GF-D8 (cell line): ENCODE measurements around the gene PIK3R5.
"Not testable (repeated sequence)": the region's sequence is repeated elsewhere in the genome, so short reads cannot be mapped to it uniquely, and the experiment has no call there.

Experiments
- DNase-seq: peaks from one replicate; lab custom pipeline; 2025; lab: John Stamatoyannopoulos, UW

PIK3R5 gene, protein sequence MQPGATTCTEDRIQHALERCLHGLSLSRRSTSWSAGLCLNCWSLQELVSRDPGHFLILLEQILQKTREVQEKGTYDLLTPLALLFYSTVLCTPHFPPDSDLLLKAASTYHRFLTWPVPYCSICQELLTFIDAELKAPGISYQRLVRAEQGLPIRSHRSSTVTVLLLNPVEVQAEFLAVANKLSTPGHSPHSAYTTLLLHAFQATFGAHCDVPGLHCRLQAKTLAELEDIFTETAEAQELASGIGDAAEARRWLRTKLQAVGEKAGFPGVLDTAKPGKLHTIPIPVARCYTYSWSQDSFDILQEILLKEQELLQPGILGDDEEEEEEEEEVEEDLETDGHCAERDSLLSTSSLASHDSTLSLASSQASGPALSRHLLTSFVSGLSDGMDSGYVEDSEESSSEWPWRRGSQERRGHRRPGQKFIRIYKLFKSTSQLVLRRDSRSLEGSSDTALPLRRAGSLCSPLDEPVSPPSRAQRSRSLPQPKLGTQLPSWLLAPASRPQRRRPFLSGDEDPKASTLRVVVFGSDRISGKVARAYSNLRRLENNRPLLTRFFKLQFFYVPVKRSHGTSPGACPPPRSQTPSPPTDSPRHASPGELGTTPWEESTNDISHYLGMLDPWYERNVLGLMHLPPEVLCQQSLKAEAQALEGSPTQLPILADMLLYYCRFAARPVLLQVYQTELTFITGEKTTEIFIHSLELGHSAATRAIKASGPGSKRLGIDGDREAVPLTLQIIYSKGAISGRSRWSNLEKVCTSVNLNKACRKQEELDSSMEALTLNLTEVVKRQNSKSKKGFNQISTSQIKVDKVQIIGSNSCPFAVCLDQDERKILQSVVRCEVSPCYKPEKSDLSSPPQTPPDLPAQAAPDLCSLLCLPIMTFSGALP

GRCh38 chr17:8965394-8966168, at the start of gene PIK3R5:
Gene PIK3R5, minus strand, starts transcription at chr17:8965707. Its CDS starts 54,213 bp downstream, at chr17:8911494.
- DNase-seq: peak; percentile 42

DNA sequence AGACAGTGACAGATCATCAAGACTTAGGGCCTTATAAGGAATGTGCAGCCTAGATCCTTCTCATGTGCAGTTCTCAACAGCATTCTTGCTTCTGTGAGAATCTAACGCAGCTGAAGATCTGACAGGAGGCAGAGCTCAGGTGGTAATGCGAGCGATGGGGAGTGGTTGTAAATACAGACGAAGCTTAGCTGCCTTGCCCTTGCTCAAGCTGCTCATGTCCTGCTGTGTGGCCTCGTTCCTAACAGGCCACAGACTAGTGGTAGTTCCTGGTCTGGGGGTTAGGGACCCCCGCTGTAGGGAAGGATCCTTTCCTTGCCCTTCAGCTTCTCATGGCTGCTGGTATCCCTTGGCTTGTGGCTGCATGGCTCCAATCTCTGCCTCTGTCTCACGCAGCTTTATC, 45.5 kb upstream of the PIK3R5 start:
- DNase-seq: no peak

GRCh38 chr17:9009737-9010136, 44.2 kb upstream of the PIK3R5 start:
- no peak for DNase-seq

- DNase-seq: no peak
Observed at GRCh38 chr17:9009096-9009495, 43.6 kb upstream of the PIK3R5 start.

- no peak for DNase-seq
Observed at GRCh38 chr17:9007052-9007714, 41.7 kb upstream of the PIK3R5 start.

DNA sequence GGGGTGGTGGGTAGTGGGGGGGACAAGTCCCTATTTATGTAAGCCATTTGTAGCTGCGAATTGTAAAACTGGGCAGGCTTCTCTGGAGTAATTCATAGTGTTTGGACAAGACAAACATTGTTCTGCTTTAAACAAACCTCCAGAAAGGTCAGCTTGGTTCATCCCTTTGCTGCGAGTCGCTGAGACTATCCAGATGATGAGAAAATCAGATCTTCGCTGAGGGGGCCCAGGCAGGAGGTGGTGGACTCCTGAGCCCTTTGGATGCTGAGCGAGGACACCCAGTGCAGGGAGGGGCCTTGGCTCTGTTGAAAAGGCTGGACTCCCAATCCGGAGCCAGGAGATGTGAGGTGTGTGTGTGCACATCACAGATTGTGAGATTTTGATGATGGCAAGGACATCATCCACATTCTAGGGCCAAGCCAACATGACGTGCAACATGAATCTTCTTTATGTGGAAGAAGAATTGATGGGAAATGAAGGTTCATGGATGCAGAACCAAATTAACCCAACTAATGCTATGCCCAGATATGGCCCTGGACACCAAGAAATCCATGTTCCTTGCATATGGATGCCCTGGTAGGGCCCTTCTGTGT, 40.8 kb upstream of the PIK3R5 start:
- DNase-seq: no peak

DNA sequence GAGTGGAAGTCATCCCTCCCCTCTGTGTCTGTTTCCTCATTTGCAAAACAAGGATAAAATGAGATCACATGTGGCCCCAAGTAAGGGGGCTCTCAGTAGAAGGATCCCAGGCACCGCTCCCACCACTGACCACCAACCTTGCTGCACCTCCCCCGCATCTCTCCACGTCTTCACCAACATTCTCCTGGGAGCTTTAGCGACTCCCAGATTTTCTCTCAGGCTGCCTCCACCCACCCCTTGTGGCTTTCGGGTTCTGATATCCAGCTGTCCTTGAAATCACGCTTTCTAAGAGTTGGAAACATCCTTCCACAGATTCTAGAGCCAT, 39.4 kb upstream of the PIK3R5 start:
- no peak for DNase-seq

DNA sequence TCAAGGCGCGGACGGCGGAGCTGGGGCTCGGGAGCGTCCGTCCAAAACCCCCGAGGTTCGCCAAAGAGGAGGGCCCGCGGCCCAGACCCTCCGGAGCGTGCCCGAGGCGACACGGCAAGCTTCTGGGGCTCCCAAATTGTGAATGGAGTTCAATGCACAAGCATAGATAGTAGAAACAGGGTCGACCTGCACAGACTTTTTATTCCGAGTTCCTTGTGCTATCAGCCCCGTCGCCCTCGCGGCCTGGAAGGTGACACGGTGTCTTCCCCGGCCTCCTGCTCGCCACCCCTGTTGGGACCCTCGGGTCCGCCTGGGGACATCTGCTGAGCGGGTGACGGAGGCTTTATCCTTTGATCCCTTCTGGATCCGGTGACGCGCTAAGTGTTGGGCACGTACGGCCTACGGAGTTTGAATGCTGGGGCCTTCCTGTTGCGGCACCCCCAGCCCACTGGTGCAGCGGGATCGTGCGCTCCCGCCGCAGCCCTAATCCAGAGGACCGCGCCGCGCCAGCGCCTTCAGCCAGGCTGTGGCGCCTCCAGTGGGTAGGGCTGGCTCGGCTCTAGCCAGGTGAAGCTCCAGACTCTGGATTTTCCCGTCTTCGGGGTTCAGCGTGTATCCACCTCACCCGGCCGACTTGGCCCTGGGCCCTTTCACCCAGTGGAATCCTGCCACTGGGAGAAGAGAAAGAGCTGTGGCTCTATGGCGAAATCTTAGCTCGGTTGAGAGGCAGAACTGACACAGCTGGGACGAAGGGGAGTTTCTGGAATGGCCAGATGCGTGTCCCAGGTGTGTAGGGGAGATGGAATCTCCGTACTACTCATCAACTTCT, 38.8 kb upstream of the PIK3R5 start:
- no peak for DNase-seq

DNA sequence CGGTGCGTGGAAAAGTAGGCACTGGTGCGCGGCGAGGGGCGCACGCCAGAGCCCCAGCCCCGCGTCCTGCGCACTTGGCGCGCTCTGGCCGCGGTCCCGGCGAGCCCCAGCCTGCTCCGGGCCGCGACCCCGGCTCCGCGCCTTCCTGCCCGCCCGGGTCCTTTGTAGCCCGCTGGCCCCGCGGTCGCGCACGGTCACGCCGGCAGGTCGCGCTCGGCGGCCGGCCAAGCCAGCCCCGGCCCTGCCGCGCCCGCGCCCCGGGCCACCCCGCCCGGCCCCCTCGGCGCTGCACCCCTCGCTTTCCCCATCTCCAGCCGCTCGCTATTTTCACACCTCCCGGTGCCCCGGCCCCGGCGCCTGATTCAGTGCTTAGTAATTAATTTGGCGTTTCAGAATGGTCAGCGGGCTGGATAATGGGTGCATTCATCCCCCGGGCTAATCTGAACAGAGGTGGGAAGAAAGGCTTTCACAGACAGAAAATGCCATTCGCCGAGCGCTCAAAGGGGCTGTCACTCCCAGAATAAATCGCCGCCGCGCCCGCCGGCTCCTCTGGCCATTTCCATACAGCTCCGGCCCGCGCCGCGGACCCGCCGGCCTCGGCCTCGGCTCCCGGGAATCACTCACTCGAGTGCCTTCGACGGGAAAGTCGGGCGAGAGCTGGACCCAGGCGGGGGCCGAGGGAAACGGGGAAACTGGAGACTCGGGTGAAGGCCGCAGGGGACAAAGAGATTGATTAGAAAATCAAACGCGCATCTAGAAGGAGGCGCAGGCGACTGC, 38.0 kb upstream of the PIK3R5 start:
- DNase-seq: no peak

DNA sequence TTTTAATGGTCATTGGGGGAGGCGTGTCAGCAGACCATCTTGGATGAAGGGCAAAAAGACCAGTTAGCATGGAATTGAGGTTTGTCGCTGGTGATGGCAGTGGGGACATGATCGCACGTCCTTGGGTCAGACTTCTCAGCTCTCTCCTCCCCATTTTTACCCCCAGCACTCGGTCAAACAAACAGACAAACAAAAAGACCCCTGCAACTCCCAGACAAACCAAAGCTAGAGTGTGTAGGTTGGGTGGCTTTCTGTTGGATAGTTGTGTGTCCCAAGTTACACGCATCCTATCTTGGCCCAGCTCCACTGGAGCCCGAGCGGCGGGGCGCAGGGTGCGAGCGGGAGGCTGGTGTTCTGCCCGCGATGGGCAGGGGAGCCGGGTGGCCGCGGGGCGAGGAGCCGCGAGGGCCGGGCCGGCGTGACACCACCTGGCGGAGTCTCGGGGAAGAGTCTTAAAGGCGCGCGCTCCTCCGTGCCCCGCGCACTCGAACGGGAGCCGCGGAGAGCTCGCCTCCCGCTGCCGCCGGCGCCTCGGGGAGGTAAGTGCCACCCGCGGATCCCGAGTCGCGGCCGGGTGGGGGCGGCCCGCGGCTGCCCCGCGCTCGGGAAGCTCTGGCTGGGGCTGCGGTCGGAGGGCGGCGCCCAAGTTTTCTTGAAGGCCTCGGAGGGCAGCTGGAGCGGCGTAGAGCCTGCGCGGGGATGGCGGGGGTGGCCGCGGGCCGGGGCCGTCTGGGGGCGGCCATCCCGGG, 37.3 kb upstream of the PIK3R5 start:
- no peak for DNase-seq

- no peak for DNase-seq
Observed at GRCh38 chr17:9002227-9002605, 36.7 kb upstream of the PIK3R5 start.

GRCh38 chr17:9001559-9001958, 36.1 kb upstream of the PIK3R5 start:
- DNase-seq: no peak

DNA sequence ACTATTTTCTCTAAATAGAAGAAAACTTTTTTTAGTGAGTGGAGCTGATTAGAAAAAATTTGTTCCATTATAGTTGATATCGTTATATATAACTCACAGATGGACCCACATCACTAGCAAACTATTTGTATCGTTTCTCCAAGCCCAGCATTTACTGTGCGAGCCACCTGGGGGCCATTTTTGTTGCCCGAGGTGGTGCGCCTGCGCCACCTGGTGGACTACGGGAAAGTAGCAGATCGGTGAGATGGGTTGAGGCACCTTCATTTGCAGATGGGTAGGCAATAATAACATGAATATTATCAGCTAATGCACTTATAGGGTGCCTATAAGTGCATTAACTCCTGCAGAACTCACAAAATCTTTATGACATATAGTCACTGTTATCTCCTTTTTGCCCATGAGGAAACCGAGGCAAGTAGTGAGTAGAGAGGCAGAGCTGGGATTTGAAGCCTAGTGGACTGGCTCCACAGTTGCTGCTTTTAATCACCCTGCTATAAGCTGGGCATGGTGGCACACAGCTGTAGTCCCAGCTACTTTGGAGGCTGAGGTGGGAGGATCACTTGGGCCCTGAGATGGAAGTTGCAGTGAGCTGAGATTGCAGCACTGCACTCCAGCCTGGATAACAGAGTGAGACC, 32.6 kb upstream of the PIK3R5 start:
- no peak for DNase-seq

DNA sequence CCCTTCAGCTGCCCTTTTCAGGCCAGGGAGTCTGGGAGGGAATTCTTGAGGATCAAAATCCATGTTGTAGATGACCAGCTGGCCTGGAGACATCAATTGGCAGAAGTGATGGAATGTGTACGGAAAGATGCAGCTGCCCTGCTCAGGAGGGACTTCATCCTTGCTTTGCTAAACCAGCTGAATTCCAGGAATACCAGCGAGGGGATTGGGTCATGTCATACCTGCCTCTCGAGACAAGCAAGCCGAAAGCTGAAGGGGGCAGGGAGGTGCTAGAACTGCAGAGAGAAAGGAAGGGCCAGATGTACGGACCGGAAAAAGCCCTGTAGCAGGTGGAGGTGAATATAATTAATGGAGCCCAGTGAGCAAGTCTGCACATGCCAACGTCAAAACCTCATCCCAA, 30.2 kb upstream of the PIK3R5 start:
- no peak for DNase-seq

- no peak for DNase-seq
Observed at GRCh38 chr17:8994319-8994718, 28.8 kb upstream of the PIK3R5 start.

DNA sequence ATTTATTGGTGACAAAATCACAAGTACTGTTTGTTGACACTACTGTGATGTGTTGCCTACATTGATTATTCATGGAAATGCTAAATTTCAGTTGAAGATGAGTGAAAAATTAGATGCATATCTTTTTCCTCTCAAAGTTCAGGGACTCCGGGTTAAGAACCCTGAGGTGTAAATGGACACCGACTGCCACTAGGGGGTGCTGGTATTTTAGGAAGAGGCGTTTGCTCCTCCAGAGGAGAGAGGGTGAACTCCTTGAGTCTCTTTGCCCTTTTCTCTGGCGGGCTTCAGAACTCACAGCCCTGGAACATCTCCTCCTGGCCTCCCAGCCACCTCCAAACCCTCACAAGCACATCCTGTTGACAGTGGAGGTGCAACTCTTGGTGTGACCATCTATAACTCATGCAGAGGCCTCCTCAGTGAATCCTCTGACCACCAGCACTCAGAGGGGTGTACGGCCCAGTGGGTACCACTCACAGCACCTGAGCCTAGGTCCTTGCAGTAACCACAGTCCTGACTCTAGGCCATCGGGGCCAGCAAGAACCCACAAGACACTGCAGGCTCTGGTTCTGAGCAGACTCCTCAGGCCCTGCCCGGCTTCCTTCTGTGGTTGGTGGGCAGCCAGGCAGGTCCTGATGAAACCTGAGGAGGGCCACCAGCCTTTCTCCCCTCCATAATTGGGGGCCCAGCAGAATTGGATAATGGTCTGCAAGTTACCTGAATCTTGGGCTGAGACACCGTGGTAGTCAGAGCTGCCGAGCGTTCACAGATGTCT, 26.2 kb upstream of the PIK3R5 start:
- DNase-seq: no peak

DNA sequence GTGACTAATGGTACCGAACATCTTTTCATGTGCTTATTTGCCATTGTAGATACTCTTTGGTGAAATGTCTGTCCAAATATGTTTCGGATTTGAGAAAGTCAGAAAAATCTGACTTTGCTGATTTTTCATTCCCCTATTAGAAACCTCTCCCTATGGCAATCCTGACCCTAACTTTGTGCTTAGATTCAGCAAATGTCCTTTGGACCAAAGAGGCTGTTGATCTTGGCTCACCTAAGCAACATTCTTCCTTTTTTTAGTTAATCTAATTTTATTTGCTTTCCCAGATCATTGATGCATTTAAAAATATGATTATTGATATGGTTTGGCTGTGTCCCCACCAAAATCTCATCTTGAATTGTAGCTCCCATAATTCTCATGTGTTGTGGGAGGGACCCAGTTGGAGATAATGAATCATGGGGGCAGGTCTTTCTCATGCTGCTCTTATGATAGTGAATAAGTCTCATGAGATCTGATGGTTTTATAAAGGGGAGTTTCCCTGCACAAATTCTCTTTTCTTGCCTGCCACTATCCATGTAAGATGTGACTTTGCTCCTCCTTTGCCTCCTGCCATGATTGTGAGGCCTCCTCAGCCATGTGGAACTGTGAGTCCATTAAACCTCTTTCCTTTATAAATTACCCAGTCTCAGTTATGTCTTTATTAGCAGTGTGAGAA, 22.9 kb upstream of the PIK3R5 start:
- not testable (repeated sequence) for DNase-seq
